OCI-LY3 (cell line): ENCODE measurements around the gene PLOD1.
A peak's percentile ranks its signal among the peaks of the same experiment; 100 is the strongest.

Source experiments
- H2AFZ ChIP-seq: fragments of 200-600, 300-600 bp; shearing (Covaris generic); 2 replicates; pipeline ENCODE4 v1.6.0; 2014; ENCODE audit warnings: antibody characterized with exemption, low read depth, low read length
- H3K27ac ChIP-seq: fragments of 200-600, 300-600 bp; sonication (generic); 2 replicates; pipeline ENCODE4 v1.5.1; 2014; ENCODE audit warnings: mild to moderate bottlenecking, low read length, moderate library complexity, mixed read lengths
- H3K27me3 ChIP-seq: fragments of 200-600, 300-600 bp; sonication (generic); 2 replicates; pipeline ENCODE4 v1.6.1; 2014; ENCODE audit warnings: low read depth, low read length, mixed read lengths
- H3K36me3 ChIP-seq: fragments of 200-600, 300-600 bp; sonication (generic); replicated peaks from 2 replicates; pipeline ENCODE3; 2014; ENCODE audit warnings: low read depth, low read length, mixed read lengths
- H3K4me1 ChIP-seq: fragments of 300-600, 200-600 bp; sonication (generic); 2 replicates; pipeline ENCODE4 v1.6.1; 2014; ENCODE audit warnings: low read length, mixed read lengths
- H3K4me2 ChIP-seq: fragments of 200-600, 300-600 bp; sonication (generic); 2 replicates; pipeline ENCODE4 v1.6.1; 2014; ENCODE audit warnings: low read length, mixed read lengths
- H3K4me3 ChIP-seq: fragments of 300-600, 200-600 bp; sonication (generic); 2 replicates; pipeline ENCODE4 v1.5.1; 2014; ENCODE audit warnings: antibody characterized with exemption, mild to moderate bottlenecking, low read length, moderate library complexity
- H3K79me2 ChIP-seq: fragments of 300-600, 200-600 bp; shearing (Covaris generic); 2 replicates; pipeline ENCODE4 v1.6.1; 2014; ENCODE audit warnings: mild to moderate bottlenecking, low read length, mixed read lengths
- H3K9ac ChIP-seq: fragments of 300-600, 200-600 bp; shearing (Covaris generic); 2 replicates; pipeline ENCODE4 v1.6.0; 2014; ENCODE audit warnings: mild to moderate bottlenecking, low read length, moderate library complexity
- H3K9me3 ChIP-seq: fragments of 200-600, 300-600 bp; shearing (Covaris generic); 2 replicates; pipeline ENCODE4 v1.6.1; 2014; ENCODE audit warnings: low read length, mixed read lengths; ENCODE audit not compliant: insufficient read depth
- H4K20me1 ChIP-seq: fragments of 200-600, 300-600 bp; sonication (generic); 2 replicates; pipeline ENCODE4 v1.6.1; 2016; ENCODE audit warnings: low read length, mixed read lengths; ENCODE audit not compliant: insufficient read depth
- CTCF ChIP-seq: fragments of 200-600, 300-600 bp; sonication (generic); IDR thresholded peaks from 2 replicates; pipeline ENCODE4 v1.5.1; 2014; ENCODE audit warnings: antibody characterized with exemption, low read length, low read depth
- EZH2phosphoT487 ChIP-seq: fragments of 200-600 bp; shearing (Covaris generic); IDR thresholded peaks from 2 replicates; pipeline ENCODE4 v1.6.1; 2018; ENCODE audit warnings: antibody characterized with exemption, mixed run types, low read depth

Gene PLOD1

GRCh38 chr1:11967028-11967547 lies 32.6 kb downstream of the PLOD1 start:
- no peak overlapping the region for H3K9ac ChIP-seq
- H3K4me1 ChIP-seq, result no peaks in the 10 kb centered on the region
- peaks cover 3% of the 10 kb centered on the region for H3K36me3 ChIP-seq

GRCh38 chr1:11970441-11971185 lies 36.1 kb downstream of the PLOD1 start:
- H3K36me3 ChIP-seq, result no peaks in the 10 kb centered on the region
- H3K27ac ChIP-seq, result no peak overlapping the region
- H3K9me3 ChIP-seq, result no peaks in the 10 kb centered on the region
- no peak overlapping the region for H3K9ac ChIP-seq
- H3K4me2 ChIP-seq, result no peak overlapping the region
- H3K4me1 ChIP-seq, result no peaks in the 10 kb centered on the region
- no peaks in the 10 kb centered on the region for H4K20me1 ChIP-seq
- no peak for TF ChIP-seq EZH2phosphoT487
- no peak for TF ChIP-seq CTCF
- no peak overlapping the region for H3K4me3 ChIP-seq
- no peaks in the 10 kb centered on the region for H3K79me2 ChIP-seq
- H3K27me3 ChIP-seq, result no peaks in the 10 kb centered on the region
- no peak overlapping the region for H2AFZ ChIP-seq

More at GRCh38 chr1:11967028-11967547, 32.6 kb downstream of the PLOD1 start:
- H3K79me2 ChIP-seq, result no peaks in the 10 kb centered on the region
- no peaks in the 10 kb centered on the region for H4K20me1 ChIP-seq
- H3K27ac ChIP-seq, result no peak overlapping the region
- H3K4me3 ChIP-seq, result no peak overlapping the region
- H3K9me3 ChIP-seq, result no peaks in the 10 kb centered on the region
- TF ChIP-seq EZH2phosphoT487, result no peak
- peak; percentile 61 for TF ChIP-seq CTCF
- no peak overlapping the region for H3K4me2 ChIP-seq
- H3K27me3 ChIP-seq, result no peaks in the 10 kb centered on the region
- no peak overlapping the region for H2AFZ ChIP-seq

- Histone ChIP-seq H2AFZ (no peak overlapping the region), H3K79me2 (peaks cover 17% of the 10 kb centered on the region), H3K4me1 (peaks cover 7% of the 10 kb centered on the region; the same call in 1 of the 2 replicates), H4K20me1 (no peaks in the 10 kb centered on the region), H3K9ac (no peak overlapping the region), H3K36me3 (no peaks in the 10 kb centered on the region), H3K4me3 (no peak overlapping the region), H3K27me3 (no peaks in the 10 kb centered on the region), H3K9me3 (no peaks in the 10 kb centered on the region), H3K4me2 (no peak overlapping the region), H3K27ac (no peak overlapping the region)
- TF ChIP-seq CTCF, result no peak
- no peak for TF ChIP-seq EZH2phosphoT487
These were observed 43.1 kb downstream of the PLOD1 start for GRCh38 chr1:11977625-11978024.

GRCh38 chr1:11978301-11978700 lies 43.8 kb downstream of the PLOD1 start:
- Histone ChIP-seq H3K36me3 (no peaks in the 10 kb centered on the region), H3K4me3 (no peak overlapping the region), H3K9ac (no peak overlapping the region), H3K27me3 (no peaks in the 10 kb centered on the region), H3K9me3 (no peaks in the 10 kb centered on the region), H3K27ac (no peak overlapping the region), H3K4me1 (peaks cover 7% of the 10 kb centered on the region; the same call in 1 of the 2 replicates), H4K20me1 (no peaks in the 10 kb centered on the region), H2AFZ (no peak overlapping the region), H3K79me2 (peaks cover 18% of the 10 kb centered on the region), H3K4me2 (no peak overlapping the region)
- TF ChIP-seq CTCF (no peak), EZH2phosphoT487 (no peak)
